DND-41 (cell line): Measurements from ENCODE around the gene PLCD3.

Experiments
- ATAC-seq: fragments of 200-7000 bp; cut with Tn5 transposase; 3 replicates; pipeline ENCODE4 v1.9.1; 2021; ENCODE audit warnings: low read depth; ENCODE audit not compliant: insufficient read depth
- DNase-seq: peaks from one replicate; pipeline ENCODE4 v3.0.0-alpha.2; 2020
- H2AFZ ChIP-seq: 2 replicates; pipeline ENCODE4 v1.6.0; 2012; ENCODE audit warnings: low read depth, low read length
- H3K27ac ChIP-seq: 2 replicates; pipeline ENCODE4 v1.5.1; 2012; ENCODE audit warnings: low read length, inconsistent platforms
- H3K27me3 ChIP-seq: fragments of 200-600 bp; sonication (generic); 2 replicates; pipeline ENCODE4 v1.6.0; 2012; ENCODE audit warnings: low read length, mild to moderate bottlenecking, inconsistent platforms; ENCODE audit not compliant: insufficient read depth, poor library complexity
- H3K36me3 ChIP-seq: 2 replicates; pipeline ENCODE4 v1.5.1; 2012; ENCODE audit warnings: low read length, inconsistent platforms; ENCODE audit not compliant: insufficient read depth
- H3K4me1 ChIP-seq: 2 replicates; pipeline ENCODE4 v1.5.1; 2012; ENCODE audit warnings: mild to moderate bottlenecking, low read length; ENCODE audit not compliant: insufficient read depth
- H3K4me2 ChIP-seq: 2 replicates; pipeline ENCODE4 v1.6.0; 2012; ENCODE audit warnings: mild to moderate bottlenecking, moderate library complexity, low read length, inconsistent platforms; ENCODE audit not compliant: insufficient read depth
- H3K4me3 ChIP-seq, 2 experiments: fragments of 200-600 bp in 1 of 2; shearing (Covaris generic) in 1 of 2; 2 replicates each; pipeline ENCODE4 v1.5.1; 2012 to 2016; ENCODE audit warnings: inconsistent platforms in 2 of 2, low read length in 2 of 2, mild to moderate bottlenecking in 2 of 2, low read depth in 1 of 2, moderate library complexity in 1 of 2
- H3K79me2 ChIP-seq: 2 replicates; pipeline ENCODE4 v1.6.0; 2012; ENCODE audit warnings: low read length, inconsistent platforms; ENCODE audit not compliant: insufficient read depth
- H3K9ac ChIP-seq: 2 replicates; pipeline ENCODE4 v1.6.0; 2012; ENCODE audit warnings: low read depth, mild to moderate bottlenecking, inconsistent platforms, low read length, moderate library complexity
- H3K9me3 ChIP-seq: 2 replicates; pipeline ENCODE4 v1.5.1; 2012; ENCODE audit warnings: low read length, moderate library complexity, mild to moderate bottlenecking, inconsistent platforms; ENCODE audit not compliant: insufficient read depth, severe bottlenecking
- H4K20me1 ChIP-seq: 2 replicates; pipeline ENCODE4 v1.6.0; 2012; ENCODE audit warnings: low read length; ENCODE audit not compliant: insufficient read depth
- EZH2 ChIP-seq: IDR thresholded peaks from 3 replicates; pipeline ENCODE4 v1.6.1; 2012; ENCODE audit warnings: borderline replicate concordance, low read depth, mild to moderate bottlenecking, moderate library complexity, low read length, inconsistent platforms; ENCODE audit not compliant: severe bottlenecking
- TF ChIP-seq, protein P1 (sequence below): IDR thresholded peaks from 2 replicates; pipeline ENCODE4 v1.5.1; 2012; ENCODE audit warnings: borderline replicate concordance, low read length, moderate library complexity, mild to moderate bottlenecking; ENCODE audit not compliant: poor library complexity, severe bottlenecking; ENCODE audit errors: extremely low read depth

PLCD3 gene

GRCh38 chr17:45086865-45087503 lies 45.3 kb downstream of the PLCD3 start:
- Histone ChIP-seq H3K9me3 (no peaks in the 10 kb centered on the region), H3K79me2 (peaks cover 4% of the 10 kb centered on the region; the same call in 1 of the 2 replicates), H3K36me3 (peaks cover 95% of the 10 kb centered on the region), H3K4me1 (no peaks in the 10 kb centered on the region), H3K4me3 (no peak overlapping the region), H3K4me2 (no peak overlapping the region), H3K9ac (no peak overlapping the region), H2AFZ (no peak overlapping the region), H3K27me3 (no peaks in the 10 kb centered on the region), H3K27ac (no peak overlapping the region), H4K20me1 (peaks cover 9% of the 10 kb centered on the region; the same call in 1 of the 2 replicates)
- ATAC-seq (no peak), DNase-seq (no peak)
- TF ChIP-seq, protein P1, sequence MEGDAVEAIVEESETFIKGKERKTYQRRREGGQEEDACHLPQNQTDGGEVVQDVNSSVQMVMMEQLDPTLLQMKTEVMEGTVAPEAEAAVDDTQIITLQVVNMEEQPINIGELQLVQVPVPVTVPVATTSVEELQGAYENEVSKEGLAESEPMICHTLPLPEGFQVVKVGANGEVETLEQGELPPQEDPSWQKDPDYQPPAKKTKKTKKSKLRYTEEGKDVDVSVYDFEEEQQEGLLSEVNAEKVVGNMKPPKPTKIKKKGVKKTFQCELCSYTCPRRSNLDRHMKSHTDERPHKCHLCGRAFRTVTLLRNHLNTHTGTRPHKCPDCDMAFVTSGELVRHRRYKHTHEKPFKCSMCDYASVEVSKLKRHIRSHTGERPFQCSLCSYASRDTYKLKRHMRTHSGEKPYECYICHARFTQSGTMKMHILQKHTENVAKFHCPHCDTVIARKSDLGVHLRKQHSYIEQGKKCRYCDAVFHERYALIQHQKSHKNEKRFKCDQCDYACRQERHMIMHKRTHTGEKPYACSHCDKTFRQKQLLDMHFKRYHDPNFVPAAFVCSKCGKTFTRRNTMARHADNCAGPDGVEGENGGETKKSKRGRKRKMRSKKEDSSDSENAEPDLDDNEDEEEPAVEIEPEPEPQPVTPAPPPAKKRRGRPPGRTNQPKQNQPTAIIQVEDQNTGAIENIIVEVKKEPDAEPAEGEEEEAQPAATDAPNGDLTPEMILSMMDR, result no peak
- no peak for TF ChIP-seq EZH2

- no peak for ATAC-seq
Measured at GRCh38 chr17:45086391-45086790, 45.9 kb downstream of the PLCD3 start.

DNA sequence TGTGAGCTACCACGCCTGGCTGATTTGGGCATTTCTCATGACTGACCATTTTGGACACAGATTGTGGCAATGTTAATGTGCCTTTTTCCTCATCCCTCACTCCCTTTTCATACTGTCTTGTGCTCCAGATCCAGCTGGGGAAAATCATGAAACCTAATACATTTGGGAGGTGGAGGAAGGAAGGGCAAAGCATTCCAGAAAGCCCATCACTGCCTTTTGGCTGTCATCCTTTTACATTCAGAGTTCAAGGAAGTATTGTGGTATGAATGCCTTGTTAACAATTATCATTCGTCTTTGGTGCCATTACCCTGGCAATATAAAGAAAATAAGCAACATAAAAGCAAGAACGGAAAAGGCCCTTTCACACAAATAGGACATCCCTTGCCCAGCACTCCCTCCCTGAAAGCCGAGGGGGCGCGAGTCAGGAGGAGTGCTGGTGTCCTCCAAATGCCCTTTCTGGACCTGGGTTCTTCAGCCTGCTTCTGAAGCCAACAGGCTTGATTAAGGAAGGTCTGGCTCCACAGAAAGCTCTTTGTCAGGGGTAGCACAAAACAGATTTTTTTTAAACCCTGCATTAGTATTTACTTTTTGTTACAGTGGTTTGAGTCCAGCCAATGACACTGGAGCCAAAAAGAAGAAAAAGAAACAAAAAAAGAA lies 51.1 kb downstream of the PLCD3 start:
- TF ChIP-seq, protein P1, result no peak
- no peak for TF ChIP-seq EZH2
- ATAC-seq (no peak), DNase-seq (no peak)
- Histone ChIP-seq H3K4me1 (no peaks in the 10 kb centered on the region), H3K79me2 (peaks cover 51% of the 10 kb centered on the region), H3K4me3 (no peak overlapping the region), H3K4me2 (no peak overlapping the region), H2AFZ (no peak overlapping the region), H3K36me3 (peaks cover 76% of the 10 kb centered on the region), H3K27ac (no peak overlapping the region), H3K9ac (no peak overlapping the region), H4K20me1 (peaks cover 14% of the 10 kb centered on the region; the same call in 1 of the 2 replicates), H3K27me3 (no peaks in the 10 kb centered on the region), H3K9me3 (no peaks in the 10 kb centered on the region)

More at GRCh38 chr17:45086391-45086790, 45.9 kb downstream of the PLCD3 start:
- no peak overlapping the region for H3K9ac ChIP-seq
- TF ChIP-seq EZH2, result no peak
- TF ChIP-seq, protein P1, result no peak
- peaks cover 9% of the 10 kb centered on the region; the same call in 1 of the 2 replicates for H4K20me1 ChIP-seq
- peaks cover 95% of the 10 kb centered on the region for H3K36me3 ChIP-seq
- no peak overlapping the region for H3K4me3 ChIP-seq
- H3K79me2 ChIP-seq, result peaks cover 6% of the 10 kb centered on the region; the same call in 1 of the 2 replicates
- H3K4me1 ChIP-seq, result no peaks in the 10 kb centered on the region
- H3K27me3 ChIP-seq, result no peaks in the 10 kb centered on the region
- DNase-seq, result no peak
- H3K9me3 ChIP-seq, result no peaks in the 10 kb centered on the region
- H3K4me2 ChIP-seq, result no peak overlapping the region
- H3K27ac ChIP-seq, result no peak overlapping the region
- no peak overlapping the region for H2AFZ ChIP-seq
